Loucy (cell line): ENCODE measurements around the gene SPOP.
A peak's percentile ranks its signal among the peaks of the same experiment; 100 is the strongest.

ENCODE experiments used
- H2AFZ ChIP-seq: fragments of 200-600 bp; sonication (generic); 2 replicates; pipeline ENCODE4 v1.6.0; 2016; ENCODE audit warnings: antibody characterized with exemption, mild to moderate bottlenecking, low read length, moderate library complexity
- H3F3A ChIP-seq: fragments of 200-600 bp; 2 replicates; pipeline ENCODE4 v1.6.0; 2016; ENCODE audit warnings: antibody characterized with exemption, low read depth, mild to moderate bottlenecking
- H3K27me3 ChIP-seq: fragments of 200-600 bp; sonication (generic); 2 replicates; pipeline ENCODE4 v1.6.1; 2014; ENCODE audit warnings: low read length, mild to moderate bottlenecking; ENCODE audit not compliant: insufficient read depth, poor library complexity, severe bottlenecking
- H3K36me3 ChIP-seq: fragments of 200-600 bp; sonication (generic); 2 replicates; pipeline ENCODE4 v1.6.1; 2016; ENCODE audit warnings: low read length; ENCODE audit not compliant: insufficient read depth
- H3K4me1 ChIP-seq: fragments of 200-600 bp; sonication (generic); 2 replicates; pipeline ENCODE4 v1.5.1; 2014; ENCODE audit warnings: low read length, mild to moderate bottlenecking; ENCODE audit not compliant: insufficient read depth, poor library complexity, severe bottlenecking
- H3K4me2 ChIP-seq: fragments of 200-600 bp; sonication (generic); 2 replicates; pipeline ENCODE4 v1.6.0; 2014; ENCODE audit warnings: antibody characterized with exemption, low read length, low read depth, mild to moderate bottlenecking; ENCODE audit not compliant: poor library complexity, severe bottlenecking
- H3K4me3 ChIP-seq: fragments of 200-600 bp; sonication (generic); 2 replicates; pipeline ENCODE4 v1.5.1; 2014; ENCODE audit warnings: low read length, mild to moderate bottlenecking, mixed read lengths; ENCODE audit not compliant: poor library complexity, severe bottlenecking
- H3K79me2 ChIP-seq: fragments of 200-600 bp; sonication (generic); 2 replicates; pipeline ENCODE4 v1.6.1; 2014; ENCODE audit warnings: low read length; ENCODE audit not compliant: insufficient read depth
- H3K9ac ChIP-seq: fragments of 200-600 bp; sonication (generic); 2 replicates; pipeline ENCODE4 v1.6.0; 2014; ENCODE audit warnings: mild to moderate bottlenecking, low read depth, low read length, moderate library complexity; ENCODE audit not compliant: poor library complexity, severe bottlenecking
- H3K9me2 ChIP-seq: fragments of 200-600 bp; sonication (generic); replicated peaks from 2 replicates; pipeline ENCODE4 v1.6.1; 2016; ENCODE audit warnings: low read depth, low read length, mixed read lengths
- H3K9me3 ChIP-seq: fragments of 200-600 bp; sonication (generic); 2 replicates; pipeline ENCODE4 v1.6.1; 2014; ENCODE audit warnings: mild to moderate bottlenecking, antibody characterized with exemption, low read length, low read depth; ENCODE audit not compliant: insufficient read depth
- H4K20me1 ChIP-seq: fragments of 200-600 bp; sonication (generic); 2 replicates; pipeline ENCODE4 v1.6.0; 2014; ENCODE audit warnings: antibody characterized with exemption, low read length, mild to moderate bottlenecking; ENCODE audit not compliant: insufficient read depth, poor library complexity, severe bottlenecking
- CTCF ChIP-seq: fragments of 200-600 bp; sonication (generic); conservative IDR thresholded peaks from 2 replicates; pipeline ENCODE4 v1.5.1; 2014; ENCODE audit warnings: mild to moderate bottlenecking, antibody characterized with exemption, low read length
- EZH2phosphoT487 ChIP-seq: fragments of 200-600 bp; IDR thresholded peaks from 2 replicates; pipeline ENCODE4 v1.6.1; 2018; ENCODE audit warnings: antibody characterized with exemption, mild to moderate bottlenecking, moderate library complexity, borderline replicate concordance

Gene SPOP

DNA sequence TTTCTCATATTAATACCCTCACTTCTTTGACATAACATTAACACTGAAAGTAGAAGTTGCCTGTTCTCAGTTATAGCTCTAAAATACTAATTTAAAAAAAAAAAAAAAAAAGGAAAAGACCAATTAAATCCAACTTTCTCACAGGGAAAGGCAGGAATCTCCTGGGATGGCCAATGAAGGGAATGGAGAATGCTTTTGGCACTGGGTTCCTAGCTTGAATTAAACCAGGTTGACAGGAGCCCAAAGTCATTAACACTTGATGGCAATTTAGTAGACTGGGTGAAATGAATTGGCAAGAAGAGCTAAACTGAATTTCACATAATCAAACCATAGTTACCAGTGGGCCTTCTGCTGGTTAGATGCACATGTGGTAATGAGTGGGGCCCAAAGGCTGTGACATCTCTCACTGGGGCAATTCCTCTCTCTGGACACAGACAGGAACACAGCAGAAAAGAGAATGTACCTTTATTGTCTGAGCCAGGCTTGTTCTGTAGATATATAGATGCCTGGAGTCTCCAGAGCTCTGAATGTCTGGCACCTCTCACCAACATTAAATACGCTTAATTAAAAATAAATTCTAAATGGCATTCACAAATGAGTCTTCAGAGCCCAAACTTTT, 64.6 kb downstream of the SPOP start:
- Histone ChIP-seq H3K9me3 (no peaks in the 10 kb centered on the region), H3K9ac (no peak overlapping the region)

GRCh38 chr17:49612726-49613125, 65.2 kb downstream of the SPOP start:
- Histone ChIP-seq H2AFZ (no peak overlapping the region), H3K4me1 (peaks cover 24% of the 10 kb centered on the region), H3K27me3 (no peaks in the 10 kb centered on the region), H3K36me3 (peaks cover 77% of the 10 kb centered on the region; the same call in 1 of the 2 replicates), H3F3A (no peaks in the 10 kb centered on the region), H3K9me2 (no peaks in the 10 kb centered on the region), H4K20me1 (peaks cover 6% of the 10 kb centered on the region), H3K79me2 (peaks cover 7% of the 10 kb centered on the region; the same call in 1 of the 2 replicates), H3K9me3 (no peaks in the 10 kb centered on the region), H3K4me2 (peak overlapping the region; percentile 29), H3K9ac (peak overlapping the region; percentile 11), H3K4me3 (no peak overlapping the region)
- TF ChIP-seq EZH2phosphoT487: no peak
- TF ChIP-seq CTCF: no peak

More for the DNA sequence above, 64.6 kb downstream of the SPOP start:
- no peak overlapping the region for H3K4me3 ChIP-seq
- H3K36me3 ChIP-seq: peaks cover 77% of the 10 kb centered on the region
- peak overlapping the region; percentile 29 for H3K4me2 ChIP-seq
- H4K20me1 ChIP-seq: peaks cover 6% of the 10 kb centered on the region
- no peaks in the 10 kb centered on the region for H3K9me2 ChIP-seq
- no peaks in the 10 kb centered on the region for H3F3A ChIP-seq
- H2AFZ ChIP-seq: no peak overlapping the region
- H3K79me2 ChIP-seq: peaks cover 7% of the 10 kb centered on the region; the same call in 1 of the 2 replicates
- H3K4me1 ChIP-seq: peaks cover 29% of the 10 kb centered on the region
- H3K27me3 ChIP-seq: no peaks in the 10 kb centered on the region
- no peak for TF ChIP-seq EZH2phosphoT487
- TF ChIP-seq CTCF: no peak

DNA sequence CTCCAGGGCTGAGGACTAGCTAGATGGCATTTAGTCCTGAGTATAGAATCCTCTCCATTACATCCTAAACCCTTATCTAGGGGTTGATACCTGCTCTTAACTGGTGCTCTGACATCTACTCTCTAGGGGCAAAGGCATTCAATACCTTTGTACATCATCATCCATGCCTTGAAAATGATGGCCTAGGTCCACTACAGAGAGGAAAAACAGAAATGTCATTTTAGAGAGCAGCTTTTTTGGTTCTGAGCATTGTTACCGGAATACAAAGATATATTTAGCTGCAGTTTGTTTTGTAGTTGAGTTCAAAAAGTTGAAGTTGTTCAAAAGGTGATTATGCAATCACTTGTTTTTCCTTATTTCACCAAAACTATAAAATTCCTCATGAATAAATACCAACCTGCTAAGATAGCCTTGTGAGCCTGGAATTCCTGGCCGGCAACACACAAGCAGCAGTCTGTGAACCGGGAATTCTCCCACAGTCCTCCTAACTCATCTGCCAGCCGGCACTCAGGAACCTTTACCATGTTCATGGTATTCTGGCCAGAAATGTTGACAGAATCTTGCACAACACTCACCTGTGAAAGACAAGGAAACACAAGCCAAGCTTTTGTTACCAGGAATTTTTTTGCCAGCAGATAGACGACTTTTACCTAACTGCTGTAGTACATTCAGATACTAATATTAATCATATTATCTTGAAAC, 66.9 kb downstream of the SPOP start:
- Histone ChIP-seq H3K36me3 (peaks cover 76% of the 10 kb centered on the region; the same call in 1 of the 2 replicates), H3K4me2 (no peak overlapping the region), H4K20me1 (peaks cover 6% of the 10 kb centered on the region), H3K4me3 (no peak overlapping the region), H3K27me3 (no peaks in the 10 kb centered on the region), H3K9me2 (no peaks in the 10 kb centered on the region), H3K4me1 (peaks cover 24% of the 10 kb centered on the region), H2AFZ (no peak overlapping the region), H3K79me2 (peaks cover 7% of the 10 kb centered on the region; the same call in 1 of the 2 replicates), H3F3A (no peaks in the 10 kb centered on the region), H3K9ac (no peak overlapping the region), H3K9me3 (no peaks in the 10 kb centered on the region)
- no peak for TF ChIP-seq EZH2phosphoT487
- TF ChIP-seq CTCF: no peak
